HG02885 (cell line): ENCODE data around the gene WWC2.

Experiments used
- ATAC-seq: cut with Tn5 transposase; IDR thresholded peaks from one replicate; pipeline ENCODE4 v1.9.1; 2021; ENCODE audit warnings: mild to moderate bottlenecking; ENCODE audit not compliant: unreplicated experiment, poor library complexity

WWC2 gene

GRCh38 chr4:183098723-183099536 is at the start of gene WWC2:
WWC2 (plus strand) TSS chr4:183099257; CDS start chr4:183099492, 235 bp downstream.
- ATAC-seq = peak; percentile 69

- ATAC-seq = no peak
Observed at GRCh38 chr4:183053681-183054080, 45.4 kb upstream of the WWC2 start.

- ATAC-seq = no peak
Observed at GRCh38 chr4:183057255-183057654, 41.8 kb upstream of the WWC2 start.

GRCh38 chr4:183059797-183060196 is 39.3 kb upstream of the WWC2 start:
- no peak for ATAC-seq

- ATAC-seq = no peak
Observed at GRCh38 chr4:183068502-183068901, 30.6 kb upstream of the WWC2 start.

GRCh38 chr4:183071222-183071621 is 27.8 kb upstream of the WWC2 start:
- no peak for ATAC-seq

- ATAC-seq = no peak
Observed at GRCh38 chr4:183072176-183072575, 26.9 kb upstream of the WWC2 start.

GRCh38 chr4:183073838-183074145 is 25.3 kb upstream of the WWC2 start:
- ATAC-seq = no peak

- no peak for ATAC-seq
Observed at GRCh38 chr4:183074288-183074990, 24.6 kb upstream of the WWC2 start.

- ATAC-seq = no peak
Observed at GRCh38 chr4:183078634-183079033, 20.4 kb upstream of the WWC2 start.

- no peak for ATAC-seq
Observed at GRCh38 chr4:183080372-183081115, 18.5 kb upstream of the WWC2 start.

GRCh38 chr4:183081116-183081469 is 18.0 kb upstream of the WWC2 start:
- no peak for ATAC-seq

GRCh38 chr4:183082053-183082452 is 17.0 kb upstream of the WWC2 start:
- ATAC-seq = no peak

- no peak for ATAC-seq
Observed at GRCh38 chr4:183094393-183095198, 4.5 kb upstream of the WWC2 start.

- ATAC-seq = no peak
Observed at GRCh38 chr4:183095199-183095512, 3.9 kb upstream of the WWC2 start.

- no peak for ATAC-seq
Observed at GRCh38 chr4:183096276-183096965, 2.6 kb upstream of the WWC2 start.

- no peak for ATAC-seq
Observed at GRCh38 chr4:183097231-183098018, 1.6 kb upstream of the WWC2 start.

- ATAC-seq = peak; percentile 36
Observed at GRCh38 chr4:183098019-183098722, 886 bp upstream of the WWC2 start.
